Astrocyte (in vitro differentiated cells and primary cell): ENCODE data around the gene SLC35C1. TPM values are rescaled to one million over a fixed set of nuclear protein-coding genes. Genes with fewer than 3 reads are reported as not detected.
"Not testable (repeated sequence)": the region's sequence is repeated elsewhere in the genome, so short reads cannot be mapped to it uniquely, and the experiment has no call there.

ENCODE experiments used
- DNase-seq: peaks from one replicate; pipeline ENCODE4 v3.0.0-alpha.2; 2010; ENCODE audit warnings: low read depth
- FAIRE-seq: peaks from 2 replicates; lab custom pipeline; 2011; peaks lifted over from hg19 to GRCh38; lab: Jason Lieb, UNC
- H2AFZ ChIP-seq: 2 replicates; pipeline ENCODE4 v1.6.0; 2012; ENCODE audit warnings: low read depth, low read length, inconsistent platforms
- H3K27ac ChIP-seq: 2 replicates; pipeline ENCODE4 v1.5.1; 2011; ENCODE audit warnings: low read depth, low read length, inconsistent platforms
- H3K27me3 ChIP-seq: 2 replicates; pipeline ENCODE4 v1.6.0; 2011; ENCODE audit warnings: low read length, inconsistent platforms; ENCODE audit not compliant: insufficient read depth
- H3K36me3 ChIP-seq: 2 replicates; pipeline ENCODE4 v1.5.1; 2011; ENCODE audit warnings: low read length, inconsistent platforms; ENCODE audit not compliant: insufficient read depth
- H3K4me1 ChIP-seq: 2 replicates; pipeline ENCODE4 v1.5.1; 2011; ENCODE audit warnings: low read length, inconsistent platforms; ENCODE audit not compliant: insufficient read depth
- H3K4me2 ChIP-seq: 2 replicates; pipeline ENCODE4 v1.6.0; 2012; ENCODE audit warnings: low read length, inconsistent platforms
- H3K4me3 ChIP-seq: 2 replicates; pipeline ENCODE4 v1.5.1; 2011; ENCODE audit warnings: low read depth, mild to moderate bottlenecking, low read length, inconsistent platforms; ENCODE audit not compliant: insufficient read depth
- H3K79me2 ChIP-seq: 2 replicates; pipeline ENCODE4 v1.6.0; 2012; ENCODE audit warnings: mild to moderate bottlenecking, low read length, inconsistent platforms; ENCODE audit not compliant: insufficient read depth
- H3K9ac ChIP-seq: 2 replicates; pipeline ENCODE4 v1.6.0; 2012; ENCODE audit warnings: mild to moderate bottlenecking, low read length, inconsistent platforms
- H3K9me3 ChIP-seq: 2 replicates; pipeline ENCODE4 v1.5.1; 2012; ENCODE audit warnings: low read depth, mild to moderate bottlenecking, low read length, inconsistent platforms; ENCODE audit not compliant: insufficient read depth
- H4K20me1 ChIP-seq: 2 replicates; pipeline ENCODE4 v1.6.0; 2012; ENCODE audit warnings: low read length, inconsistent platforms; ENCODE audit not compliant: insufficient read depth
- H3K27ac Mint-ChIP-seq: one replicate; pipeline ENCODE4 v1.8.0; 2021; ENCODE audit warnings: mild to moderate bottlenecking, mixed read lengths; ENCODE audit not compliant: unreplicated experiment
- H3K27me3 Mint-ChIP-seq: one replicate; pipeline ENCODE4 v1.8.0; 2021; ENCODE audit warnings: low read depth, mixed read lengths; ENCODE audit not compliant: unreplicated experiment
- H3K36me3 Mint-ChIP-seq: one replicate; pipeline ENCODE4 v1.8.0; 2021; ENCODE audit warnings: low read depth, mixed read lengths; ENCODE audit not compliant: unreplicated experiment
- H3K4me1 Mint-ChIP-seq: one replicate; pipeline ENCODE4 v1.8.0; 2021; ENCODE audit warnings: low read depth, mixed read lengths; ENCODE audit not compliant: unreplicated experiment
- H3K4me3 Mint-ChIP-seq: one replicate; pipeline ENCODE4 v1.8.0; 2021; ENCODE audit warnings: mild to moderate bottlenecking, moderate library complexity, mixed read lengths; ENCODE audit not compliant: unreplicated experiment
- H3K9me3 Mint-ChIP-seq: one replicate; pipeline ENCODE4 v1.8.0; 2021; ENCODE audit warnings: mild to moderate bottlenecking, mixed read lengths; ENCODE audit not compliant: unreplicated experiment
- CTCF ChIP-seq: IDR thresholded peaks from 2 replicates; pipeline ENCODE4 v1.5.1; 2011; ENCODE audit warnings: low read depth, mild to moderate bottlenecking, inconsistent platforms, low read length, moderate library complexity; ENCODE audit not compliant: insufficient read depth
- EZH2 ChIP-seq: IDR thresholded peaks from 2 replicates; pipeline ENCODE4 v1.6.1; 2012; ENCODE audit warnings: mild to moderate bottlenecking, low read length, inconsistent platforms; ENCODE audit not compliant: insufficient read depth
- total RNA-seq: library from RNA; stranded (reverse); gene quantifications from 2 replicates; pipeline ENCODE4 v1.2.1, GENCODE V29; 2021

The SLC35C1 gene
- total RNA-seq, 1 donor from 2014 or later = 23.4 TPM

- Mint-ChIP-seq H3K36me3 (no peaks in the 10 kb centered on the region), H3K27ac (no peak overlapping the region), H3K4me3 (no peak overlapping the region), H3K9me3 (peaks cover 4% of the 10 kb centered on the region), H3K4me1 (no peaks in the 10 kb centered on the region), H3K27me3 (peaks cover 29% of the 10 kb centered on the region)
- Histone ChIP-seq H3K27me3 (peaks cover 6% of the 10 kb centered on the region), H3K79me2 (no peaks in the 10 kb centered on the region), H2AFZ (no peak overlapping the region), H4K20me1 (no peaks in the 10 kb centered on the region), H3K9me3 (no peaks in the 10 kb centered on the region), H3K27ac (no peak overlapping the region), H3K9ac (no peak overlapping the region), H3K4me1 (no peaks in the 10 kb centered on the region), H3K36me3 (no peaks in the 10 kb centered on the region), H3K4me3 (no peak overlapping the region), H3K4me2 (no peak overlapping the region)
- FAIRE-seq (no peak), DNase-seq (no peak)
- TF ChIP-seq CTCF (no peak), EZH2 (no peak)
Measured at GRCh38 chr11:45839204-45839603, 34.3 kb downstream of the SLC35C1 start.

GRCh38 chr11:45840251-45840650 is 35.3 kb downstream of the SLC35C1 start:
- H3K27me3 Mint-ChIP-seq = peaks cover 27% of the 10 kb centered on the region
- H2AFZ ChIP-seq, FAIRE-seq, H3K4me1 Mint-ChIP-seq, DNase-seq, H3K36me3 Mint-ChIP-seq, H3K9me3 ChIP-seq, H4K20me1 ChIP-seq, H3K4me2 ChIP-seq, H3K27me3 ChIP-seq, H3K9me3 Mint-ChIP-seq, H3K36me3 ChIP-seq, H3K4me3 ChIP-seq, H3K27ac Mint-ChIP-seq, H3K79me2 ChIP-seq, H3K4me3 Mint-ChIP-seq, H3K4me1 ChIP-seq, H3K9ac ChIP-seq, H3K27ac ChIP-seq: not testable (repeated sequence)

GRCh38 chr11:45843158-45843924 is 38.4 kb downstream of the SLC35C1 start:
- no peaks in the 10 kb centered on the region for H3K36me3 ChIP-seq
- H3K9me3 Mint-ChIP-seq = no peaks in the 10 kb centered on the region
- peaks cover 7% of the 10 kb centered on the region for H3K79me2 ChIP-seq
- peaks cover 1% of the 10 kb centered on the region for H3K4me1 Mint-ChIP-seq
- H4K20me1 ChIP-seq = peaks cover 4% of the 10 kb centered on the region
- H3K9me3 ChIP-seq = no peaks in the 10 kb centered on the region
- peaks cover 8% of the 10 kb centered on the region for H3K4me1 ChIP-seq
- no peaks in the 10 kb centered on the region for H3K36me3 Mint-ChIP-seq
- no peak overlapping the region for H3K4me3 Mint-ChIP-seq
- peaks cover 9% of the 10 kb centered on the region for H3K27me3 Mint-ChIP-seq
- FAIRE-seq = no peak
- H3K27ac Mint-ChIP-seq = peak overlapping the region; percentile 6
- no peak overlapping the region for H3K27ac ChIP-seq
- TF ChIP-seq CTCF (peak; percentile 94), EZH2 (no peak)
- peak overlapping the region; percentile 24 for H3K9ac ChIP-seq
- DNase-seq = peak; percentile 66
- H2AFZ ChIP-seq = peak overlapping the region; percentile 71
- H3K27me3 ChIP-seq = peaks cover 12% of the 10 kb centered on the region
- H3K4me3 ChIP-seq = no peak overlapping the region
- peak overlapping the region; percentile 75 for H3K4me2 ChIP-seq
